NCI-H2196 (cell line): Measurements from ENCODE around the gene ITM2C.

Experiments used
- DNase-seq: peaks from one replicate; lab custom pipeline; 2025; ENCODE audit not compliant: unreplicated experiment; lab: John Stamatoyannopoulos, UW

ITM2C gene

GRCh38 chr2:230905448-230906421, 41.0 kb downstream of the ITM2C start:
- DNase-seq, result no peak

GRCh38 chr2:230906471-230907230, 41.9 kb downstream of the ITM2C start:
- DNase-seq, result no peak

GRCh38 chr2:230907361-230908091, 42.8 kb downstream of the ITM2C start:
- no peak for DNase-seq

- no peak for DNase-seq
Observed at GRCh38 chr2:230908092-230908594, 43.4 kb downstream of the ITM2C start.

GRCh38 chr2:230908595-230909191, 44.0 kb downstream of the ITM2C start:
- DNase-seq, result peak; percentile 80

- DNase-seq, result no peak
Observed at GRCh38 chr2:230909841-230910545, 45.3 kb downstream of the ITM2C start.

GRCh38 chr2:230910546-230911177, 45.9 kb downstream of the ITM2C start:
- no peak for DNase-seq

GRCh38 chr2:230912046-230912445, 47.3 kb downstream of the ITM2C start:
- DNase-seq, result no peak

GRCh38 chr2:230912724-230913123, 48.0 kb downstream of the ITM2C start:
- DNase-seq, result no peak

GRCh38 chr2:230913406-230914143, 48.8 kb downstream of the ITM2C start:
- no peak for DNase-seq

GRCh38 chr2:230914886-230915285, 50.1 kb downstream of the ITM2C start:
- DNase-seq, result no peak

GRCh38 chr2:230915319-230915718, 50.6 kb downstream of the ITM2C start:
- DNase-seq, result no peak

- no peak for DNase-seq
Observed at GRCh38 chr2:230916218-230916617, 51.5 kb downstream of the ITM2C start.

- DNase-seq, result no peak
Observed at GRCh38 chr2:230919240-230919639, 54.5 kb downstream of the ITM2C start.

- DNase-seq, result no peak
Observed at GRCh38 chr2:230919681-230920080, 54.9 kb downstream of the ITM2C start.

- DNase-seq, result no peak
Observed at GRCh38 chr2:230920167-230920566, 55.4 kb downstream of the ITM2C start.

GRCh38 chr2:230921806-230922595, 57.3 kb downstream of the ITM2C start:
- no peak for DNase-seq
